Measurements from ENCODE around the gene NOBOX. TPM values are rescaled to one million over a fixed set of nuclear protein-coding genes. Genes with fewer than 3 reads are reported as not detected.

Gene NOBOX
- total RNA-seq, 2 donors from 2014 or later: not detected

Other genes with a start within 250 kb of the NOBOX start
- gene CTAGE4, start 220.2 kb downstream of the NOBOX start, total RNA-seq: under 1 TPM; 0.59 to 0.90 TPM
- gene ARHGEF35, start 207.9 kb downstream of the NOBOX start, total RNA-seq: 1 to 10 TPM; 1.7 TPM
- under 1 TPM; 0.11 to 0.39 TPM for gene OR2A42, start 164.1 kb downstream of the NOBOX start, total RNA-seq
- gene OR2A7, start 138.9 kb downstream of the NOBOX start, total RNA-seq: 1 to 10 TPM in 1 of 2 donors, under 1 TPM in 1; 0.94 to 2.7 TPM
- gene CTAGE8, start 134.4 kb downstream of the NOBOX start, total RNA-seq: 1 to 10 TPM in 1 of 2 donors, not detected in 1; 1.2 TPM
- under 1 TPM in 1 of 2 donors, not detected in 1; 0.28 TPM for gene OR2A1, start 91.3 kb downstream of the NOBOX start, total RNA-seq
- gene ARHGEF5, start 48.3 kb downstream of the NOBOX start, total RNA-seq: 1 to 10 TPM; 4.7 to 5.0 TPM